ENCODE data around the gene LATS2. TPM values are rescaled to one million over a fixed set of nuclear protein-coding genes. Genes with fewer than 3 reads are reported as not detected.
A peak's percentile ranks its signal among the peaks of the same experiment; 100 is the strongest.

LATS2 gene
- total RNA-seq, 2 donors from 2014 or later: 7.5 to 14.8 TPM

- intact Hi-C loops (cut with DNase I, micrococcal nuclease): no loop called here
- DNase-seq (no peak), ATAC-seq (no peak)
Observed at GRCh38 chr13:21077076-21077787, 15.8 kb upstream of the LATS2 start.

GRCh38 chr13:21076253-21076652 is 14.9 kb upstream of the LATS2 start:
- no peak for ATAC-seq
- intact Hi-C loops (cut with DNase I, micrococcal nuclease): no loop called here
- no peak for DNase-seq

DNA sequence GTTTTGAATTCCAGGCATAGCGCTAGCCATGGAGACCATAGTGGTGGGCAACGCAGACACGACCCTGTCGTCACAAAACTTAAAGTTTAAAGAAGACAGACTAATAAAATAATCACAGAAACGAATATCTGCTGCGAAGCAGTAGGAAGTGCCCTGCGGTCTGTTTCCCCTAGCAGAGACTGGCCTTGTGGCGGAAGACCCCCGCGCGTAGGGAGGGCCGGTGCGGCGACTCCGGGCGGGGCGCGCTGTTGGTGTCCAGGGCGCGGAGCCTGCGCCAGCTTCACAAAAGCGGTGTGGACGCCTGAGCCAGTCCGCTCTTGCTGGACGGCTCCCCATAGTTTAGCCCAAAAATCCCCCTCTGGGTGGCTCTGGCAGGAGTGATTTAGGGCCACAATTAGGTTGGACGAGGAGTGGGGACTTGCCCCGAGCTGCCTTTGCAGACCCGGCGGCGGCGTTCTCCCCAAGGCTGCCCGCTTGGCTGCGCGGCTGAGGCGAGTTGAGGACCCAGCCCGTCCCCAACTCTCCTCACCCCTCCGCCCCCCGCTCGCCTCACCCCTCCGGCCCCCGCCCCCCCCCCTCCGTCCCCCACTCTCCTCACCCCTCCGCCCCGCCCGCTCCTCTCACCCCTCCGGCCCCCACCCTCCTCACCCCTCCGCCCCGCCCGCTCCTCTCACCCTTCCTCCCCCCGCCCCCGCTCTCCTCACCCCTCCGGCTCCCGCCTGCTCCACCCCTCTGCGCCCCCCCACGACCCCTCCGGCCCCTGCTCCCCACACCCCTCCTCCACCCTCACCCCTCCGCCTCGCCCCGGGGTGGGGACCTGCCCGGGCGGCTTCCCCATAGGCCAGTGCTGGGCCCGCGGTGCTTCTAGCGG is 14.2 kb upstream of the LATS2 start:
- DNase-seq (peak in 1 of 2 donors; percentile 22), ATAC-seq (peak; percentile 34)
- intact Hi-C loops (cut with DNase I, micrococcal nuclease): no loop called here

DNA sequence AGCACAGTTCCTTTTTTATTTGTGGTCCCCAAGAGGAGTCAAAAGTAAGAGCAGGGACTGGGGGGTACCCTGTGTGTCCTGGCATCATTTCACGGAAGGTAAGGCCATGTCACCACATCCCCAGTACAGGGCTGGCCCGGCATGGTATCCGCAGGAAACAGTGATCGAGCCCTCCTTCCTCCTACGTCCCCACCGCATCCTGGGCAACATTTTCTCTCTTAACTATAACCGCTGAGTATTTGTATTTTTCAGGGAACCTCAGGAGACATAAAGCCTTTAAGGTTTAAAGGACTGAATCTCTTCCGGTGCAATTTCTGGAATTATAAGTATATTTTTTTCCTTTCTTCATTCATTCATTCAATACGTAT is 13.6 kb upstream of the LATS2 start:
- DNase-seq (no peak), ATAC-seq (no peak)
- intact Hi-C loops (cut with DNase I, micrococcal nuclease): no loop called here

DNA sequence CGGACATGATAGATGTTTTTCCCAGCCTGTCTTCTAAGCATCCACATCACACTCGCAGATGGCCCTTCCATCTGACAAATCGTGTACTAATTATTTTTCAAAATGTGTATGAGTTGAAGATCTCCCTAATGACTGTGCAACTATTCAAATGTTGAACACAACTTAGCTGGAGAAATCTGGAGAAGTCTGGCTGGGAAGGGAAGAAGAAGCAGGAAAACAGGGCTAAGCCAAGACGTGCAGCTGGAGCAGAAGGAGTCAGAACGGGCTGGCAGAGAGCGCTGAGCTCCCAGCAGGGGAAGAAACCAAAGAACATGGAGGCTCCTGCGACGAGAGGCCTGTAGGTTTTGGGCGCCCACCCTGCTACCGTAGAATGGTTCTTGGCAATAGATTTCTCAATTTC is 13.2 kb upstream of the LATS2 start:
- ATAC-seq (no peak), DNase-seq (no peak)
- intact Hi-C loops (cut with DNase I, micrococcal nuclease): no loop called here

DNA sequence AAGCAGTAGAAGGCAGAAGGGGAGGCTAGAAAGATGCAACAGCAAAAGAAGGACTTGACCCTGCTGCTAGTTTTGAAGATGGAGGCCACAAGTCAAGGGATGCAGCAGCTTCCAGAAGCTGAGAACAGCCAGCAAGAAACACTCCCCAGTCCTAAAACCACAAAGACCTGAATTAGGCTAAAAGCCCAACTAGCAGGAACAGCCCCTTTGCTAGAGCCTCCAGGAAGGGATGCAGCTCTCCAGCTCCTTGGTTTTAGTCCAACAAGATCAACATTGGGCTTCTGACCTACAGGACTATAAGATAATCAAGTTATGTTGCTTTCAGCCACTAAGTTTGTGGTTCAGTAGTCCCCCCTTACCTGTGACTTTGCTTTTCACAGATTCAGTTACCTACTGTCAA is 10.5 kb upstream of the LATS2 start:
- ATAC-seq: no peak
- intact Hi-C loops (cut with DNase I, micrococcal nuclease): no loop called here

GRCh38 chr13:21071015-21071414 is 9.6 kb upstream of the LATS2 start:
- ATAC-seq: no peak

More for the DNA sequence above, 10.5 kb upstream of the LATS2 start:
- no peak for DNase-seq

GRCh38 chr13:21069561-21070004 is 8.2 kb upstream of the LATS2 start:
- ATAC-seq (no peak), DNase-seq (no peak)
- intact Hi-C loops (cut with DNase I, micrococcal nuclease): no loop called here

More at GRCh38 chr13:21071015-21071414, 9.6 kb upstream of the LATS2 start:
- intact Hi-C loops (cut with DNase I, micrococcal nuclease): no loop called here
- DNase-seq: no peak

DNA sequence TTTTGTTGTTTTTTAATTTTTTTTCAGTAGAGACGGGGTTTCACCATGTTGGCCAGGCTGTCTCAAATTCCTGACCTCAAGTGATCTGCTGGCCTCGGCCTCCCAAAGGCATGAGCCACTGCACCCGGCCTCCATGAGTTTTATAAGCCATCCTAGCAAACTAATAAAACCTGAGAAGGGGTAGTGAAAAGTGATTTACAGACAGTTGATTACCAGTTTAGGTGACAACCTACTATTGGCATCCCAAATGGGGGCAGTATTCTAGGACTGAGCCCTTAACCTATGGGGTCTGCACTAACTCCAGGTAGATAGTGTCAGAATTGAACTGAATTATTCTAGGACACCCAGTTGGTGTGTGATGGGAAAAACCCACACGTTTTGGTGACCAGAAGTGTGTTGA is 6.5 kb upstream of the LATS2 start:
- ATAC-seq (no peak), DNase-seq (no peak)
- intact Hi-C loops (cut with DNase I, micrococcal nuclease): no loop called here

GRCh38 chr13:21066946-21067345 is 5.6 kb upstream of the LATS2 start:
- no peak for DNase-seq
- intact Hi-C loops (cut with DNase I, micrococcal nuclease): no loop called here
- no peak for ATAC-seq

- ATAC-seq: no peak
- DNase-seq: no peak
- intact Hi-C loops (cut with DNase I, micrococcal nuclease): no loop called here
Observed at GRCh38 chr13:21065686-21066085, 4.3 kb upstream of the LATS2 start.

DNA sequence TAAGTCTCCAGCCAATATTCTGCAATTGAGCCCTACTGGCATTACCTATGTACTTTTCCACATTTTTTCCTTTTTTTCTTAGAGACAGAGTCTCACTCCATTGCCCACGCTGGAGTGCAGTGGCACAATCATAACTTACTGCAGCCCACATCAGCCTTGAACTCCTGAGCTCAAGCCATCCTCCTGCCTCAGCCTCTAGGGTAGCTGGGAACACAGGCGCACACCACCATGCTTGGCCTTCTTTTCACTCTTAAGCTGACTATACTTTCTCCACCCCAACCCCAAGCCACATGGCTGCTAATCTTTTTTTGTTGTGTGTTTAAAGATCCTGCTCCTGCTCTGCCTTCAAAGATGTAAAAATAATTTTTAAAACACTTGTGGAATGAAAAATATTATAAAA is 1.6 kb upstream of the LATS2 start:
- intact Hi-C loops (cut with DNase I, micrococcal nuclease): no loop called here

DNA sequence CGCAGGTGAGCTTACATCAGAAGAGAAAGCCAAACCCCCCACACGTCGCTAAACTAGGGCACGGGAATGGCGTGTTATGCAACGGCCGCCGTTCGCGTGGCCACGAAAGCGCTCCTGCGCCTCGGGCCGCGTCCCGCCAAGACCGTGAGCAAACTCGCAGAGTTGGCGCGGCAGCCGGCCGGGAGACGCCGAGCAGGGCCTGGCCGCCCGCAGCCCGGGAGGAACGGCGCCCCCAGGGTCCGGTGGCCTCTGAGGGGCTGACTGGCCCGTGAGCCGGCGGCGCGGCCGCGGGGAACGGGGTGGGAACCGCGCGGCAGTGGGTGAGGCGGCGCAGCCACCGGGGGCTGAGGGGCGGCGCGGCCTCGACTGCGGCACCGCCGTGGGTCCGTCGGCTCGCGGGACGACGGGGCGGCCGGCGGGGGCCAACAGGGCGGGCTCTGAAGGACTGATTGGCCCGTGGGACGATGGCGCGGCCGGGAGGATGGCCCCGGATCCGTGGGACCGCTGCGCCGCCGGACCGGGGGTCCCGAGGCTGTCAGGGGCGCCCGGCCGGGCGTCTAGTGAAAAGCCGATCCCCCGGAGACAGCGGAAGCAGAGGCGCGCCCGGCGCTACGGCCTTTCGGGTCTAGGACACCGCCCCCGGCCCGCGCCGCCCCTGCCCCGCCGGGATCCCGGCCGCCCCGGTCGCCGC is 903 bp downstream of the LATS2 start:
- no peak for ATAC-seq
- intact Hi-C loops (cut with DNase I, micrococcal nuclease): no loop called here
- DNase-seq: peak in 1 of 2 donors; percentile 44

More for the DNA sequence above, 1.6 kb upstream of the LATS2 start:
- ATAC-seq: no peak
- DNase-seq: no peak

- intact Hi-C loops (cut with DNase I, micrococcal nuclease): no loop called here
- no peak for DNase-seq
Observed at GRCh38 chr13:21059641-21060337, 1.6 kb downstream of the LATS2 start.

GRCh38 chr13:21058361-21058760 is 3.0 kb downstream of the LATS2 start:
- DNase-seq (no peak), ATAC-seq (no peak)
- intact Hi-C loops (cut with DNase I, micrococcal nuclease): no loop called here

More at GRCh38 chr13:21059641-21060337, 1.6 kb downstream of the LATS2 start:
- ATAC-seq: no peak

- intact Hi-C loops (cut with DNase I, micrococcal nuclease): no loop called here
- DNase-seq: no peak
- ATAC-seq: no peak
Observed at GRCh38 chr13:21055511-21056045, 5.8 kb downstream of the LATS2 start.

GRCh38 chr13:21055016-21055415 is 6.4 kb downstream of the LATS2 start:
- ATAC-seq (no peak), DNase-seq (no peak)
- intact Hi-C loops (cut with DNase I, micrococcal nuclease): no loop called here

- ATAC-seq (no peak), DNase-seq (no peak)
- intact Hi-C loops (cut with DNase I, micrococcal nuclease): no loop called here
Observed at GRCh38 chr13:21054313-21054712, 7.1 kb downstream of the LATS2 start.

DNA sequence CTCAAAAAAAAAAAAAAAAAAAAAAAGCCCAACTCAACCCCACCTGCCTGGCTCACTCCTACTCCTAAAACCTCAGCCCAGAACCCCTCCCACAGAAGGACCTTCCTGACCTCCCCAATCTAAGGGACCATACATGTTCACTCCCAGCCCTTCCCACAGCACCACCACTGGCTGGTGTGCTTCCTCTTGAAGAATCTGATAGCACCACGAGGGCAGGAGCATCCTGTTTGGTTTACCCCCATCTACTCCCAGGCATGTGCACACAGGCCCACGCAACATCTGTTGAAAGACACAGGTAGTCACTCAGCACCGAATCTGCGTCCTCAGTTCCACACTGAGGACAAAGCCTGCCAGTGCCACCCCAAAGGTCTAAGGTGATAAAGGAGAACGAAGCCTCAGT is 8.2 kb downstream of the LATS2 start:
- no peak for ATAC-seq
- DNase-seq: no peak
- intact Hi-C loops (cut with DNase I, micrococcal nuclease): no loop called here
